GM23248 (cell line): ENCODE results near the gene CSPG4. TPM values are rescaled to one million over a fixed set of nuclear protein-coding genes. Genes with fewer than 3 reads are reported as not detected.
"Not testable (repeated sequence)": the region's sequence is repeated elsewhere in the genome, so short reads cannot be mapped to it uniquely, and the experiment has no call there.

ENCODE experiments used
- DNase-seq: peaks from one replicate; pipeline ENCODE4 v3.0.0-alpha.2; 2015
- H2AFZ ChIP-seq: fragments of 200-600 bp; sonication (generic); 2 replicates; pipeline ENCODE4 v1.6.1; 2016; ENCODE audit warnings: antibody characterized with exemption
- H3F3A ChIP-seq: fragments of 200-600 bp; sonication (generic); 2 replicates; pipeline ENCODE4 v1.6.1; 2016; ENCODE audit warnings: mild to moderate bottlenecking, antibody characterized with exemption, mixed run types; ENCODE audit not compliant: insufficient read depth
- H3K27ac ChIP-seq: fragments of 200-600 bp; sonication (generic); 2 replicates; pipeline ENCODE4 v1.5.1; 2016; ENCODE audit warnings: mild to moderate bottlenecking
- H3K27me3 ChIP-seq: fragments of 200-600 bp; sonication (generic); replicated peaks from 2 replicates; pipeline ENCODE4 v1.6.1; 2016; ENCODE audit warnings: mild to moderate bottlenecking; ENCODE audit not compliant: insufficient read depth
- H3K36me3 ChIP-seq: fragments of 200-600 bp; sonication (generic); 2 replicates; pipeline ENCODE4 v1.6.1; 2016; ENCODE audit warnings: low read depth, mild to moderate bottlenecking
- H3K4me1 ChIP-seq: fragments of 200-600 bp; sonication (generic); 2 replicates; pipeline ENCODE4 v1.6.1; 2016; ENCODE audit warnings: mild to moderate bottlenecking; ENCODE audit not compliant: insufficient read depth
- H3K4me2 ChIP-seq: fragments of 200-600 bp; sonication (generic); one replicate; pipeline ENCODE4 v1.6.1; 2016; ENCODE audit warnings: mild to moderate bottlenecking; ENCODE audit not compliant: unreplicated experiment
- H3K4me3 ChIP-seq: fragments of 200-600 bp; sonication (generic); 2 replicates; pipeline ENCODE4 v1.5.1; 2016; ENCODE audit warnings: mild to moderate bottlenecking
- H3K79me2 ChIP-seq: fragments of 200-600 bp; sonication (generic); 2 replicates; pipeline ENCODE4 v1.6.1; 2016; ENCODE audit warnings: mild to moderate bottlenecking; ENCODE audit not compliant: insufficient read depth
- H3K9ac ChIP-seq: fragments of 200-600 bp; sonication (generic); 2 replicates; pipeline ENCODE4 v1.6.1; 2016; ENCODE audit warnings: mild to moderate bottlenecking
- H3K9me2 ChIP-seq: fragments of 200-600 bp; sonication (generic); 2 replicates; pipeline ENCODE4 v1.6.1; 2016; ENCODE audit warnings: mixed run types, mild to moderate bottlenecking, moderate library complexity; ENCODE audit not compliant: insufficient read depth
- H3K9me3 ChIP-seq: fragments of 200-600 bp; sonication (generic); one replicate; pipeline ENCODE4 v1.6.1; 2017; ENCODE audit warnings: low read depth
- H4K20me1 ChIP-seq: fragments of 200-600 bp; sonication (generic); 2 replicates; pipeline ENCODE4 v1.6.0; 2016; ENCODE audit not compliant: insufficient read depth
- EZH2 ChIP-seq: fragments of 200-600 bp; sonication (generic); IDR thresholded peaks from 2 replicates; pipeline ENCODE4 v1.6.1; 2018; ENCODE audit warnings: antibody characterized with exemption, mild to moderate bottlenecking; ENCODE audit not compliant: insufficient read depth, poor library complexity, severe bottlenecking
- EZH2phosphoT487 ChIP-seq: fragments of 200-600 bp; sonication (generic); IDR thresholded peaks from 2 replicates; pipeline ENCODE4 v1.6.1; 2018; ENCODE audit warnings: antibody characterized with exemption, moderate library complexity, mild to moderate bottlenecking, low read depth; ENCODE audit not compliant: insufficient read depth
- WGBS, 2 experiments: methylation state at CpG; one replicate each; pipeline ENCODE4 v1.1.6; 2015 to 2017; ENCODE audit warnings: low lambda C conversion rate in 2 of 2, low coverage in 1 of 2; ENCODE audit errors: missing lambda C conversion rate in 2 of 2; 5-methylcytosine and 5-hydroxymethylcytosine counted together
- in situ Hi-C: fragments of 300-500 bp; cut with MboI; formaldehyde crosslinking; loops from 2 replicates; pipeline ENCODE4 v1.15.0; 2020
- polyA plus RNA-seq: library from polyadenylated mRNA; unstranded; fragments of >200 nt; fragmentation: Nextera tagmentation; extraction: Ambion mirVana; gene quantifications from 2 replicates; pipeline ENCODE4 v1.2.1, GENCODE V29; 2016
- total RNA-seq: library from RNA; depleted of rRNA; stranded (reverse); fragments of >200 nt; shearing (Covaris generic); gene quantifications from 2 replicates; pipeline ENCODE4 v1.2.3, GENCODE V29; 2014; rRNA removed

CSPG4 gene
- total and polyA plus RNA-seq, 2 experiments from 2014 or later = 5.3 to 25.8 TPM

DNA sequence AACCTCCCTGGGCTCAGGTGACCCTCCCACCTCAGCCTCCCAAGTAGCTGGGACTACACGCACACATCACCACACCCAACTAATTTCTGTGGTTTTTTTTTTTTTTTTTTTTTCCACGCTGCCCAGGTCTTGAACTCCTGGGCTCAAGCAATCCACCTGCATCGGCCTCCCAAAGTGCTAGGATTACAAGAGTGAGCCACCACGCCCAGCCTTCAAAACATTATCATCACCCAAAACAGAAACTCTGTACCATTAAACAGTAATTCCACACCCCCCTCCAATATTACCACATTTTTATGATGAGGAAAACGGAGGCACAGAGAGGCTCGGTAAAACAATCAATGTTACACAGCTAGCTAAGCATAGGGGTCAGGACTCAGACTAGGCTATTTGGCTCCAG, 76.6 kb downstream of the CSPG4 start:
- Histone ChIP-seq H3K9me2 (no peaks in the 10 kb centered on the region), H3K9me3 (no peaks in the 10 kb centered on the region), H3K36me3 (no peaks in the 10 kb centered on the region), H3K4me1 (peaks cover 16% of the 10 kb centered on the region), H3K9ac (no peak overlapping the region), H3F3A (peaks cover 22% of the 10 kb centered on the region), H3K79me2 (peaks cover 40% of the 10 kb centered on the region), H3K4me3 (no peak overlapping the region), H3K27me3 (no peaks in the 10 kb centered on the region), H3K27ac (no peak overlapping the region), H2AFZ (no peak overlapping the region), H4K20me1 (no peaks in the 10 kb centered on the region), H3K4me2 (no peak overlapping the region)
- WGBS, 2 experiments = 87 to 90% methylated on average over 6 of the region's 6 CpGs
- no peak for DNase-seq
- in situ Hi-C loops = no loop called here
- TF ChIP-seq EZH2phosphoT487 (no peak), EZH2 (no peak)

GRCh38 chr15:75633922-75634321, 78.7 kb downstream of the CSPG4 start:
- H3K9me2 ChIP-seq, H2AFZ ChIP-seq, H3K27ac ChIP-seq, H3K27me3 ChIP-seq, H3K36me3 ChIP-seq, H3F3A ChIP-seq, H3K4me3 ChIP-seq, DNase-seq, H3K9ac ChIP-seq, in situ Hi-C loops, H3K4me2 ChIP-seq, H4K20me1 ChIP-seq, H3K9me3 ChIP-seq: not testable (repeated sequence)
- Histone ChIP-seq H3K4me1 (peaks cover 11% of the 10 kb centered on the region), H3K79me2 (peaks cover 32% of the 10 kb centered on the region)
- WGBS, 2 experiments = 72% methylated on average over 7 of the region's 7 CpGs

- Histone ChIP-seq H3K4me3 (no peak overlapping the region), H3K9ac (no peak overlapping the region), H3K79me2 (peaks cover 16% of the 10 kb centered on the region), H3K9me3 (no peaks in the 10 kb centered on the region), H3K27ac (no peak overlapping the region), H3K4me1 (peaks cover 5% of the 10 kb centered on the region; the same call in 1 of the 2 replicates), H3F3A (peaks cover 7% of the 10 kb centered on the region; the same call in 1 of the 2 replicates), H3K36me3 (no peaks in the 10 kb centered on the region), H3K27me3 (no peaks in the 10 kb centered on the region), H3K9me2 (no peaks in the 10 kb centered on the region), H4K20me1 (no peaks in the 10 kb centered on the region), H2AFZ (no peak overlapping the region), H3K4me2 (no peak overlapping the region)
- no peak for DNase-seq
- in situ Hi-C loops = no loop called here
- TF ChIP-seq EZH2phosphoT487 = no peak
- TF ChIP-seq EZH2 = no peak
Observed at GRCh38 chr15:75631935-75632334, 80.7 kb downstream of the CSPG4 start.

- H3K36me3 ChIP-seq = no peaks in the 10 kb centered on the region
- H3K27me3 ChIP-seq = no peaks in the 10 kb centered on the region
- TF ChIP-seq EZH2 (no peak), EZH2phosphoT487 (no peak)
- in situ Hi-C loops = no loop called here
- 0 to 2% methylated on average over 30 to 46 of the region's 47 CpGs for WGBS, 2 experiments
- H3K9me2 ChIP-seq = no peaks in the 10 kb centered on the region
- peak within 1 kb of the TSS; percentile 98 for H3K4me3 ChIP-seq
- peaks cover 24% of the 10 kb centered on the region for H3K79me2 ChIP-seq
- H3K9ac ChIP-seq = peak within 1 kb of the TSS; percentile 99
- H3K4me2 ChIP-seq = peak within 1 kb of the TSS; percentile 80
- peaks cover 38% of the 10 kb centered on the region for H3F3A ChIP-seq
- DNase-seq = peak; percentile 96
- H3K9me3 ChIP-seq = no peaks in the 10 kb centered on the region
- no peaks in the 10 kb centered on the region for H4K20me1 ChIP-seq
- H2AFZ ChIP-seq = peak within 1 kb of the TSS; percentile 92
- peaks cover 20% of the 10 kb centered on the region for H3K4me1 ChIP-seq
- peak within 1 kb of the TSS; percentile 97 for H3K27ac ChIP-seq
Observed at GRCh38 chr15:75625542-75626347, 86.9 kb downstream of the CSPG4 start, which contains the start of gene SNUPN. TSS of gene SNUPN (minus strand) at chr15:75625725. CDS start at chr15:75621051, 4,674 bp downstream.

Other genes with a start within 250 kb of the CSPG4 start
- gene PTPN9, start 133.5 kb downstream of the CSPG4 start, total RNA-seq = 28.8 and 30.6 TPM in 2 replicates
- 17.6 and 19.9 TPM in 2 replicates for gene PTPN9, start 133.5 kb downstream of the CSPG4 start, polyA plus RNA-seq
- gene SNUPN, start 87.1 kb downstream of the CSPG4 start, total RNA-seq = 31.9 and 33.5 TPM in 2 replicates
- 38.0 and 41.5 TPM in 2 replicates for gene SNUPN, start 87.1 kb downstream of the CSPG4 start, polyA plus RNA-seq
- gene IMP3, start 72.6 kb downstream of the CSPG4 start, total RNA-seq = 138 and 154 TPM in 2 replicates
- gene IMP3, start 72.6 kb downstream of the CSPG4 start, polyA plus RNA-seq = 103 and 105 TPM in 2 replicates
- gene SNX33, start 64.9 kb downstream of the CSPG4 start, total RNA-seq = 22.9 and 28.7 TPM in 2 replicates
- 13.0 and 13.1 TPM in 2 replicates for gene SNX33, start 64.9 kb downstream of the CSPG4 start, polyA plus RNA-seq
- 55.4 and 63.6 TPM in 2 replicates for gene UBE2Q2, start 130.6 kb upstream of the CSPG4 start, total RNA-seq
- gene UBE2Q2, start 130.6 kb upstream of the CSPG4 start, polyA plus RNA-seq = 41.8 and 44.1 TPM in 2 replicates
- 35.7 and 37.8 TPM in 2 replicates for gene FBXO22, start 191.0 kb upstream of the CSPG4 start, total RNA-seq
- 49.8 and 56.1 TPM in 2 replicates for gene FBXO22, start 191.0 kb upstream of the CSPG4 start, polyA plus RNA-seq